MM.1S (cell line): ENCODE data around the gene PLXDC2.

ENCODE experiments used
- DNase-seq: peaks from one replicate; pipeline ENCODE4 v3.0.0-alpha.2; 2015
- H2AFZ ChIP-seq: fragments of 300-600 bp; sonication (generic); 2 replicates; pipeline ENCODE4 v1.6.0; 2016; ENCODE audit warnings: antibody characterized with exemption, low read length
- H3F3A ChIP-seq: fragments of 300-600 bp; sonication (generic); 2 replicates; pipeline ENCODE4 v1.6.1; 2016; ENCODE audit warnings: mild to moderate bottlenecking, antibody characterized with exemption, low read length, moderate library complexity, mixed read lengths; ENCODE audit not compliant: insufficient read depth
- H3K27ac ChIP-seq: fragments of 300-600 bp; sonication (generic); 2 replicates; pipeline ENCODE4 v1.5.1; 2016; ENCODE audit warnings: mild to moderate bottlenecking, low read length
- H3K27me3 ChIP-seq: fragments of 300-600 bp; sonication (generic); replicated peaks from 2 replicates; pipeline ENCODE4 v1.6.0; 2016; ENCODE audit warnings: low read length; ENCODE audit not compliant: insufficient read depth
- H3K36me3 ChIP-seq: fragments of 300-600 bp; sonication (generic); replicated peaks from 2 replicates; pipeline ENCODE4 v1.6.1; 2016; ENCODE audit warnings: mild to moderate bottlenecking, low read length, mixed read lengths; ENCODE audit not compliant: insufficient read depth
- H3K4me1 ChIP-seq: fragments of 300-600 bp; sonication (generic); 2 replicates; pipeline ENCODE4 v1.6.1; 2016; ENCODE audit warnings: low read length, mixed read lengths
- H3K4me2 ChIP-seq: fragments of 300-600 bp; sonication (generic); 2 replicates; pipeline ENCODE4 v1.6.0; 2016; ENCODE audit warnings: low read depth, low read length
- H3K4me3 ChIP-seq: fragments of 300-600 bp; sonication (generic); 2 replicates; pipeline ENCODE4 v1.5.1; 2016; ENCODE audit warnings: low read length, mixed read lengths
- H3K79me2 ChIP-seq: fragments of 300-600 bp; sonication (generic); 2 replicates; pipeline ENCODE4 v1.6.1; 2016; ENCODE audit warnings: mixed run types, low read length, mixed read lengths
- H3K9ac ChIP-seq: fragments of 300-600 bp; sonication (generic); 2 replicates; pipeline ENCODE4 v1.6.1; 2016; ENCODE audit warnings: low read length, mixed read lengths
- H3K9me2 ChIP-seq: fragments of 300-600 bp; sonication (generic); replicated peaks from 2 replicates; pipeline ENCODE4 v1.6.1; 2016; ENCODE audit warnings: mild to moderate bottlenecking, low read length, mixed read lengths; ENCODE audit not compliant: insufficient read depth
- H3K9me3 ChIP-seq: fragments of 300-600 bp; sonication (generic); replicated peaks from 2 replicates; pipeline ENCODE4 v1.6.1; 2016; ENCODE audit warnings: mild to moderate bottlenecking, low read length, mixed read lengths; ENCODE audit not compliant: insufficient read depth
- H4K20me1 ChIP-seq: fragments of 300-600 bp; sonication (generic); 2 replicates; pipeline ENCODE4 v1.6.1; 2016; ENCODE audit warnings: mild to moderate bottlenecking, low read length, moderate library complexity, mixed read lengths; ENCODE audit not compliant: insufficient read depth
- CTCF ChIP-seq: fragments of 300-600 bp; sonication (generic); IDR thresholded peaks from 2 replicates; pipeline ENCODE4 v1.5.1; 2016; ENCODE audit warnings: antibody characterized with exemption, low read length, mixed read lengths
- EZH2 ChIP-seq: fragments of 300-600 bp; sonication (generic); optimal IDR thresholded peaks from 2 replicates; pipeline ENCODE3; 2017; ENCODE audit warnings: low read depth, mild to moderate bottlenecking, antibody characterized with exemption, low read length, mixed read lengths
- EZH2phosphoT487 ChIP-seq: fragments of 300-600 bp; sonication (generic); IDR thresholded peaks from 2 replicates; pipeline ENCODE4 v1.6.1; 2018; ENCODE audit warnings: antibody characterized with exemption, low read length

Gene PLXDC2

GRCh38 chr10:20287586-20287985 is 471.4 kb downstream of the PLXDC2 start:
- no peaks in the 10 kb centered on the region for H3K79me2 ChIP-seq
- no peak for TF ChIP-seq CTCF
- no peak for TF ChIP-seq EZH2
- TF ChIP-seq EZH2phosphoT487: no peak
- no peak overlapping the region for H3K4me3 ChIP-seq
- no peaks in the 10 kb centered on the region for H4K20me1 ChIP-seq
- no peaks in the 10 kb centered on the region for H3F3A ChIP-seq
- no peaks in the 10 kb centered on the region for H3K36me3 ChIP-seq
- DNase-seq: no peak
- no peaks in the 10 kb centered on the region for H3K9me3 ChIP-seq
- H3K27me3 ChIP-seq: no peaks in the 10 kb centered on the region
- H3K27ac ChIP-seq: no peak overlapping the region
- H3K9ac ChIP-seq: no peak overlapping the region
- no peaks in the 10 kb centered on the region for H3K4me1 ChIP-seq
- no peak overlapping the region for H3K4me2 ChIP-seq
- no peak overlapping the region for H2AFZ ChIP-seq
- no peaks in the 10 kb centered on the region for H3K9me2 ChIP-seq

DNA sequence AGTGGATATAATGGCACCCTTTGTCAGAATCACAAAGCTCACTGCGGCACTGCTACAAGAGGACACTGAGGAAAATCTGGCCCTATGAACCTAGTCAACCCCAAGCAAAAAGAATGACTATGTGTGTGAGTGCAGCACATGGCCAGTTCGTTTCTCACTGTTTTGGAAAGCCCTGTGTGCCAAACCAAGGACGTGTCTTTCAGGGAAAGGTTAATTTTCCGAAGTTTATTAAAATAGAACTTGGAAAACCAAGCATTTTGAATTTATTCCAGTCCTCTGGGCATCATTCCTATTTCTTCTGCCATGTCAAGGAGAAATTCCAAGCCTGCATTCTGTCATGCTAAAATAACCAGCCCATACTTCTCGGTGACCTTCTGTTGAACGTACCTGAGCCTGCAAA is 471.8 kb downstream of the PLXDC2 start:
- TF ChIP-seq EZH2phosphoT487 (no peak), CTCF (no peak), EZH2 (no peak)

GRCh38 chr10:20289070-20289828 is 473.0 kb downstream of the PLXDC2 start:
- no peaks in the 10 kb centered on the region for H4K20me1 ChIP-seq

More for the DNA sequence above, 471.8 kb downstream of the PLXDC2 start:
- Histone ChIP-seq H3K36me3 (no peaks in the 10 kb centered on the region), H4K20me1 (no peaks in the 10 kb centered on the region), H3K27ac (no peak overlapping the region), H3K4me2 (no peak overlapping the region), H3K9me2 (no peaks in the 10 kb centered on the region), H3K9me3 (no peaks in the 10 kb centered on the region), H3K4me3 (no peak overlapping the region), H3F3A (no peaks in the 10 kb centered on the region), H3K27me3 (no peaks in the 10 kb centered on the region), H3K79me2 (no peaks in the 10 kb centered on the region), H2AFZ (no peak overlapping the region), H3K9ac (no peak overlapping the region), H3K4me1 (no peaks in the 10 kb centered on the region)
- no peak for DNase-seq

More at GRCh38 chr10:20289070-20289828, 473.0 kb downstream of the PLXDC2 start:
- no peaks in the 10 kb centered on the region for H3K9me2 ChIP-seq
- no peaks in the 10 kb centered on the region for H3K9me3 ChIP-seq
- H3K4me2 ChIP-seq: no peak overlapping the region
- no peak overlapping the region for H3K9ac ChIP-seq
- no peak overlapping the region for H3K4me3 ChIP-seq
- H3K4me1 ChIP-seq: no peaks in the 10 kb centered on the region
- H3K79me2 ChIP-seq: no peaks in the 10 kb centered on the region
- H3F3A ChIP-seq: no peaks in the 10 kb centered on the region
- no peak overlapping the region for H3K27ac ChIP-seq
- H3K27me3 ChIP-seq: no peaks in the 10 kb centered on the region
- H3K36me3 ChIP-seq: no peaks in the 10 kb centered on the region
- TF ChIP-seq EZH2phosphoT487 (no peak), CTCF (no peak), EZH2 (no peak)
- H2AFZ ChIP-seq: no peak overlapping the region
- DNase-seq: no peak
